Mammary epithelial cell (primary cell): Measurements from ENCODE around the gene L3MBTL4.

Source experiments
- CTCF ChIP-seq, 2 donors: IDR thresholded peaks in 1 of 2; conservative IDR thresholded peaks in 1 of 2; 2 replicates each; pipeline ENCODE4 v1.5.1; 2011 to 2012; ENCODE audit warnings: inconsistent platforms in 2 of 2, low read length in 2 of 2, mild to moderate bottlenecking in 2 of 2, control low read depth in 1 of 2, low read depth in 1 of 2; ENCODE audit not compliant: insufficient read depth in 1 of 2; ENCODE audit errors: extremely low read depth in 1 of 2
- EZH2 ChIP-seq: IDR thresholded peaks from 2 replicates; pipeline ENCODE4 v1.6.1; 2012; ENCODE audit warnings: low read length, inconsistent platforms, borderline replicate concordance

DNA sequence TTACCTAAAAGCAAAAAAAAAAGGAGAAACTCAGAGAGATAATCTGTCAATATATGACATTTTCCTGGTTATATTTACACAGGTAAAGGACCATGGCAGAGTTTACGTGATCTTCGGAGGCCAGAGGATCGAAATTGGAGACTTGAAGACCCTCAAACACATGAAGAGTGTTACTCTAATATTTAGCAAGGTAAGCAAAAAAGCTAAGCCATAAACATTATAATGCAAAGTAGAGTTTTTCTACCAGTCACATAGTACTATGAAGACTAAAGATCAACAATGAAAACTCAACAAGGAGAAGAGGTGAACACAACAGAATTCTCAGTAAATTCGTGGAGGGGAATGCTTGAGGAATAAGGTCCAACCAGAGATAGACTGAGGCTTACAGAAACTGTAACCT lies 78.5 kb downstream of the L3MBTL4 start:
- TF ChIP-seq EZH2 (no peak), CTCF (conservative IDR thresholded peaks at IDR 0.05 in 1 of 2, IDR thresholded peaks at IDR 0.05 in 1 of 2; ENCODE audit: extremely low read depth in 1 of 2, insufficient read depth in 1 of 2, low read depth in 1 of 2, low read length in 2 of 2) (no peak)
